Ovary (tissue), 9 donors: ENCODE data around the gene TTLL10. TPM values are rescaled to one million over a fixed set of nuclear protein-coding genes. Genes with fewer than 3 reads are reported as not detected.

Experiments
- DNase-seq, 5 donors: peaks; one replicate each; pipeline ENCODE4 v3.0.0-alpha.2; 2019 to 2020
- H3K27ac ChIP-seq, 2 donors: fragments of 200-600 bp; one replicate each; pipeline versions ENCODE4 v1.5.1 to v1.8.0; 2019 to 2022
- H3K27me3 ChIP-seq: fragments of 200-600 bp; one replicate; pipeline ENCODE4 v1.8.0; 2022
- H3K36me3 ChIP-seq: fragments of 200-600 bp; sonication (generic); one replicate; pipeline ENCODE4 v1.5.1; 2019
- H3K4me1 ChIP-seq: one replicate; pipeline ENCODE4 v1.8.1; 2013; ENCODE audit warnings: mild to moderate bottlenecking, moderate library complexity; ENCODE audit not compliant: insufficient read depth
- H3K4me3 ChIP-seq: fragments of 200-600 bp; sonication (generic); one replicate; pipeline ENCODE4 v1.5.1; 2017
- H3K9me3 ChIP-seq, 2 donors: fragments of 200-600 bp in 1 of 2; sonication (generic) in 1 of 2; one replicate each; pipeline versions ENCODE4 v1.5.1 to v1.8.1; 2013 to 2019; ENCODE audit warnings: mild to moderate bottlenecking in 1 of 2, moderate library complexity in 1 of 2
- CTCF ChIP-seq, 3 donors: fragments of 450-650 bp in 2 of 3; fragments of 200-600 bp in 1 of 3; IDR thresholded peaks; one replicate each; pipeline versions ENCODE4 v1.5.1 to v1.8.0; 2016 to 2022; ENCODE audit warnings: antibody characterized with exemption in 3 of 3, mild to moderate bottlenecking in 1 of 3
- EP300 ChIP-seq: sonication (generic); formaldehyde crosslinking; IDR thresholded peaks from one replicate; pipeline ENCODE4 v1.6.1; 2017; ENCODE audit warnings: antibody characterized with exemption
- POLR2A ChIP-seq: fragments of 450-650 bp; IDR thresholded peaks from one replicate; pipeline ENCODE4 v1.6.1; 2017; ENCODE audit warnings: antibody characterized with exemption, mild to moderate bottlenecking, moderate library complexity
- WGBS, 3 donors: extraction: QIAGEN DNeasy Blood & Tissue Kit in 1 of 3; methylation state at CpG; one replicate each; pipeline versions ENCODE4 v1.1.5 to v1.1.7; 2013 to 2017; 5-methylcytosine and 5-hydroxymethylcytosine counted together
- intact Hi-C, 4 donors: fragments of 100-400 bp; cut with DNase I; formaldehyde crosslinking; loops; one replicate each; pipeline versions ENCODE4 v1.11.0 to v1.15.1; 2022 to 2023
- polyA plus RNA-seq, 2 donors: library from polyadenylated mRNA; stranded (reverse); fragments of 200-250 nt in 1 of 2; fragments of 350-450 nt in 1 of 2; fragmentation: Illumina TruSeq in 1 of 2; extraction: RNeasy Lipid Tissue Mini Kit (QIAGEN cat#74804) in 1 of 2; gene quantifications; one replicate each; pipeline ENCODE4 v1.2.3, GENCODE V29; 2013 to 2014
- total RNA-seq, 7 donors: library from RNA; depleted of rRNA in 2 of 7; stranded (reverse); fragments of >200 nt in 2 of 7; fragmentation: NEBNext Ultra II Directional in 3 of 7; extraction: Animal tissue kit (Norgen Biotek cat#: 25700) in 3 of 7; gene quantifications; one replicate each; pipeline versions ENCODE4 v1.1.0 to v1.2.4, GENCODE V29; 2016 to 2023
- donor health status: DM: no; HTN: no; CAD: no; lungs with moderate emphysema.
- donor health status: DM: no; HTN: no; CAD: no.
- donor health status: Bipolar disorder and iron deficiency.
- donor health status: DM: yes; HTN: yes; CAD: no.
- donor health status: DM: no; HTN: no; CAD: no.
- donor health status: DM: yes; HTN: yes; CAD: no.

The TTLL10 gene
- total and polyA plus RNA-seq, 9 donors = 0.60 to 7.0 (median 1.1) TPM; not detected in 4

- Histone ChIP-seq H3K36me3 (no peaks in the 10 kb centered on the region), H3K27me3 (peaks cover 10% of the 10 kb centered on the region), H3K27ac (no peak overlapping the region), H3K4me1 (no peaks in the 10 kb centered on the region), H3K4me3 (no peak overlapping the region), H3K9me3 (no peaks in the 10 kb centered on the region)
- DNase-seq = no peak
- no peak for TF ChIP-seq POLR2A
- no peak for TF ChIP-seq EP300
- TF ChIP-seq CTCF (IDR thresholded peaks at IDR 0.05) = no peak
- 79 to 92% (median 91%) methylated on average over 7 to 23 of the region's 23 CpGs for WGBS, 3 donors
- intact Hi-C loops = no loop called here
Measured at GRCh38 chr1:1243266-1243660, 69.6 kb downstream of the TTLL10 start.

- H3K36me3 ChIP-seq = no peaks in the 10 kb centered on the region
- no peak overlapping the region for H3K27ac ChIP-seq
- peaks cover 10% of the 10 kb centered on the region for H3K27me3 ChIP-seq
- no peak overlapping the region for H3K4me3 ChIP-seq
- no peaks in the 10 kb centered on the region for H3K9me3 ChIP-seq
- DNase-seq = no peak
- intact Hi-C loops = no loop called here
- no peaks in the 10 kb centered on the region for H3K4me1 ChIP-seq
- 40 to 70% (median 60%) methylated on average over 21 to 23 of the region's 23 CpGs for WGBS, 3 donors
- TF ChIP-seq CTCF (IDR thresholded peaks at IDR 0.05) (no peak), POLR2A (no peak), EP300 (no peak)
Measured at GRCh38 chr1:1243807-1244191, 70.1 kb downstream of the TTLL10 start.

GRCh38 chr1:1244192-1244811, 70.6 kb downstream of the TTLL10 start:
- 64 to 71% (median 69%) methylated on average over 30 of the region's 30 CpGs for WGBS, 3 donors
- DNase-seq = no peak
- no peaks in the 10 kb centered on the region for H3K36me3 ChIP-seq
- no peaks in the 10 kb centered on the region for H3K9me3 ChIP-seq
- H3K4me1 ChIP-seq = no peaks in the 10 kb centered on the region
- intact Hi-C loops = no loop called here
- H3K4me3 ChIP-seq = no peak overlapping the region
- H3K27me3 ChIP-seq = peaks cover 8% of the 10 kb centered on the region
- H3K27ac ChIP-seq = no peak overlapping the region
- no peak for TF ChIP-seq EP300
- no peak for TF ChIP-seq POLR2A
- no peak for TF ChIP-seq CTCF (IDR thresholded peaks at IDR 0.05)

- no peaks in the 10 kb centered on the region for H3K9me3 ChIP-seq
- no peaks in the 10 kb centered on the region for H3K36me3 ChIP-seq
- 48 to 56% (median 56%) methylated on average over 11 to 22 of the region's 23 CpGs for WGBS, 3 donors
- no peak overlapping the region for H3K4me3 ChIP-seq
- TF ChIP-seq EP300 (no peak), POLR2A (no peak), CTCF (IDR thresholded peaks at IDR 0.05) (no peak)
- no peaks in the 10 kb centered on the region for H3K4me1 ChIP-seq
- H3K27me3 ChIP-seq = peaks cover 6% of the 10 kb centered on the region
- no peak overlapping the region for H3K27ac ChIP-seq
- intact Hi-C loops = loop anchor here in 1 of 4 donors (5.0 kb wide), 1 partner anchor 408 kb away; no protein-coding TSS in a partner anchor
- no peak for DNase-seq
Measured at GRCh38 chr1:1245178-1245816, 71.6 kb downstream of the TTLL10 start.
